MCF 10A (cell line): ENCODE data around the gene RERE. TPM values are rescaled to one million over a fixed set of nuclear protein-coding genes. Genes with fewer than 3 reads are reported as not detected.

Source experiments
- BruUV-seq: library from RNA; stranded (reverse); fragments of 400-500 nt; replicated peaks from 2 replicates; lab custom pipeline; 2021; lab: Mats Ljungman, UMichigan
- CTCF ChIA-PET: fragments of 300-600 bp; sonication (Branson Sonifier 250); formaldehyde crosslinking; extraction: SDS; loops from one replicate; lab custom pipeline; 2021; ENCODE audit warnings: antibody characterized with exemption, inconsistent platforms; lab: Yijun Ruan, JAX
- POLR2A ChIA-PET: fragments of 300-600, 350-650 bp; sonication (Branson Sonifier 250); formaldehyde crosslinking; extraction: SDS; loops from one replicate; lab custom pipeline; 2020; ENCODE audit warnings: antibody characterized with exemption, inconsistent platforms; lab: Yijun Ruan, JAX
- DNase-seq: peaks from one replicate; pipeline ENCODE4 v3.0.0-alpha.2; 2018; ENCODE audit not compliant: unreplicated experiment
- H3K27ac Mint-ChIP-seq: one replicate; pipeline ENCODE4 v1.8.0; 2022; ENCODE audit warnings: mild to moderate bottlenecking, low read depth, mixed read lengths; ENCODE audit not compliant: unreplicated experiment
- H3K27me3 Mint-ChIP-seq: one replicate; pipeline ENCODE4 v1.8.0; 2022; ENCODE audit warnings: mixed read lengths; ENCODE audit not compliant: insufficient read depth, unreplicated experiment
- H3K36me3 Mint-ChIP-seq: one replicate; pipeline ENCODE4 v1.8.0; 2022; ENCODE audit warnings: mild to moderate bottlenecking, moderate library complexity, mixed read lengths; ENCODE audit not compliant: insufficient read depth, unreplicated experiment
- H3K4me1 Mint-ChIP-seq: one replicate; pipeline ENCODE4 v1.8.0; 2022; ENCODE audit warnings: mixed read lengths; ENCODE audit not compliant: insufficient read depth, unreplicated experiment
- H3K4me3 Mint-ChIP-seq: one replicate; pipeline ENCODE4 v1.8.0; 2022; ENCODE audit warnings: mild to moderate bottlenecking, moderate library complexity, mixed read lengths; ENCODE audit not compliant: unreplicated experiment
- H3K9me3 Mint-ChIP-seq: one replicate; pipeline ENCODE4 v1.8.0; 2022; ENCODE audit warnings: mixed read lengths; ENCODE audit not compliant: unreplicated experiment
- CTCF ChIP-seq: fragments of 200-600 bp; IDR thresholded peaks from one replicate; pipeline ENCODE4 v1.8.0; 2022; ENCODE audit warnings: antibody characterized with exemption, mild to moderate bottlenecking; ENCODE audit not compliant: unreplicated experiment
- intact Hi-C: fragments of 100-400 bp; cut with micrococcal nuclease; formaldehyde crosslinking; loops from 2 replicates; pipeline ENCODE4 v1.14.1; 2022
- total RNA-seq: library from RNA; stranded (reverse); gene quantifications from 2 replicates; pipeline ENCODE4 v1.2.3, GENCODE V29; 2022

The RERE gene
- total RNA-seq, 1 experiment from 2014 or later, result 48.4 TPM

DNA sequence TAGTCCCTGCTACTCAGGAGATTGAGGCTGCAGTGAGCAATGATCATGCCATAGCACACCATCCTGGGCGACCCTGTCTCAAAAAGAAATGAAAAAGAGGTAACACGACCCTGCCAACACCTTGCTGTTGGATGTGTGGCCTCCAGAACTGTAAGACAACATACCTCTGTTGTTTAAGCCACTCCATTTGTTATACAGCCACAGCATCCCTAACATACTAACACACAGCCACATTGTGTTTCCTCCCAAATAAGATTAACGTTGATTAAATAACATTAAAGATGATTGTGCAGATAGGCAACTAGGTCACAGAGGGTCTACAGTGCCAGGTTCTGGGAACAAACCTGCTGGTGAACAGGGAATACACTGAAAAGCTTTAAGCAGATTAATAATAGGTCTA, 170.4 kb downstream of the RERE start:
- H3K27ac Mint-ChIP-seq, result no peak overlapping the region
- POLR2A ChIA-PET, result no interaction called here

DNA sequence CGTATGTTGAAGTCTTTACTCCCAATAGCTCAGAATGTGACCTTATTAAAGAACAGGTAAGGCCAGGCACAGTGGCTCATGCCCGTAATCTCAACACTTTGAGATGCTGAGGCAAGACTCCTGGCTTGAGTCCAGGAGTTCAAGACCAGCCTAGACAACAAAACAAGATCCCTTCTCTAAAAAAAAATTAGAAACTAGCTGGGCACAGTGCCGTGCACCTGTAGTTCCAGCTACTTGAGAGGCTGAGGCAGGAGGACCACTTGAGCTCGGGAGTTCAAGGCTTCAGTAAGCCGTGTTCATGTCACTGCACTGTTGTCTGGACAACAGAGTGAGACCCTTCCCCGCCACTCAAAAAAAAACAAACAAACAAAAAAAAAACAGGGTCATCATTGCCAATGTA, 171.3 kb downstream of the RERE start:
- intact Hi-C loops, result no loop called here
- peaks cover 8% of the 10 kb centered on the region for H3K36me3 Mint-ChIP-seq
- H3K27me3 Mint-ChIP-seq, result no peaks in the 10 kb centered on the region
- H3K4me1 Mint-ChIP-seq, result peaks cover 11% of the 10 kb centered on the region
- ChIA-PET POLR2A (interaction anchor here (0.6 kb wide), 1 partner anchor 16 kb away, joined by 4 read pairs; no protein-coding TSS in a partner anchor), CTCF (no interaction called here)
- DNase-seq, result no peak
- no peak overlapping the region for H3K4me3 Mint-ChIP-seq
- no peak overlapping the region for H3K27ac Mint-ChIP-seq
- no peak for TF ChIP-seq CTCF
- no peaks in the 10 kb centered on the region for H3K9me3 Mint-ChIP-seq
- no TSS peak for BruUV-seq

More for the DNA sequence above, 170.4 kb downstream of the RERE start:
- Mint-ChIP-seq H3K4me3 (no peak overlapping the region), H3K36me3 (peaks cover 8% of the 10 kb centered on the region), H3K27me3 (no peaks in the 10 kb centered on the region), H3K4me1 (peaks cover 11% of the 10 kb centered on the region), H3K9me3 (no peaks in the 10 kb centered on the region)
- CTCF ChIA-PET, result no interaction called here
- no peak for TF ChIP-seq CTCF
- intact Hi-C loops, result no loop called here
- BruUV-seq, result no TSS peak
- no peak for DNase-seq

GRCh38 chr1:8643542-8644536, 173.6 kb downstream of the RERE start:
- no peak overlapping the region for H3K4me3 Mint-ChIP-seq
- POLR2A ChIA-PET, result interaction anchor here (1.3 kb wide), 1 partner anchor 17 kb away, joined by 3 read pairs; no protein-coding TSS in a partner anchor
- no peaks in the 10 kb centered on the region for H3K27me3 Mint-ChIP-seq
- no TSS peak for BruUV-seq
- intact Hi-C loops, result no loop called here
- H3K9me3 Mint-ChIP-seq, result no peaks in the 10 kb centered on the region
- no peak for DNase-seq
- H3K27ac Mint-ChIP-seq, result no peak overlapping the region
- peaks cover 11% of the 10 kb centered on the region for H3K4me1 Mint-ChIP-seq
- no peak for TF ChIP-seq CTCF
- CTCF ChIA-PET, result interaction anchor here (0.5 to 0.8 kb wide), 2 partner anchors 10 to 82 kb away, joined by 3 to 4 read pairs; no protein-coding TSS in a partner anchor
- peaks cover 8% of the 10 kb centered on the region for H3K36me3 Mint-ChIP-seq

GRCh38 chr1:8642114-8642513, 175.3 kb downstream of the RERE start:
- peaks cover under 1% of the 10 kb centered on the region for H3K4me1 Mint-ChIP-seq
- intact Hi-C loops, result no loop called here
- DNase-seq, result no peak
- peaks cover 7% of the 10 kb centered on the region for H3K36me3 Mint-ChIP-seq
- no peak overlapping the region for H3K27ac Mint-ChIP-seq
- H3K4me3 Mint-ChIP-seq, result no peak overlapping the region
- BruUV-seq, result no TSS peak
- no peaks in the 10 kb centered on the region for H3K27me3 Mint-ChIP-seq
- H3K9me3 Mint-ChIP-seq, result no peaks in the 10 kb centered on the region
- TF ChIP-seq CTCF, result no peak
- ChIA-PET CTCF (no interaction called here), POLR2A (no interaction called here)
